A549 (cell line): ENCODE measurements around the gene KHDC4. TPM values are rescaled to one million over a fixed set of nuclear protein-coding genes. Genes with fewer than 3 reads are reported as not detected.

ENCODE experiments used
- ATAC-seq, 2 experiments: fragments of 200-7000 bp in 1 of 2; fragments of >200 bp in 1 of 2; cut with Nextera tagmentation in 1 of 2; cut with Tn5 transposase in 1 of 2; 3 replicates each; pipeline versions ENCODE4 v1.8.0 to v1.9.1; 2018 to 2020; ENCODE audit warnings: mild to moderate bottlenecking in 1 of 2, moderate library complexity in 1 of 2
- CTCF ChIA-PET: fragments of 300-600 bp; sonication (Branson Sonifier 250); formaldehyde crosslinking; extraction: SDS; loops from one replicate; lab custom pipeline; 2021; ENCODE audit warnings: antibody characterized with exemption, inconsistent platforms; lab: Yijun Ruan, JAX
- POLR2A ChIA-PET: fragments of 350-600 bp; formaldehyde crosslinking; extraction: SDS; loops from one replicate; lab custom pipeline; 2021; ENCODE audit warnings: antibody characterized with exemption, inconsistent platforms; lab: Yijun Ruan, JAX
- DNase-seq, 2 experiments: peaks; one replicate each; pipeline versions ENCODE4 v3.0.0 to v3.0.0-alpha.2; 2011 to 2016; ENCODE audit warnings: low read depth in 1 of 2, low spot score in 1 of 2
- FAIRE-seq: peaks from 2 replicates; lab custom pipeline; 2011; peaks lifted over from hg19 to GRCh38; lab: Jason Lieb, UNC
- H3K27ac ChIP-seq, 2 experiments: fragments of >200 bp; sonication (Bioruptor Twin); formaldehyde crosslinking; 3 replicates each; pipeline ENCODE4 v1.5.1; 2016 to 2017
- H3K4me1 ChIP-seq: fragments of >200 bp; sonication (Bioruptor Twin); formaldehyde crosslinking; 3 replicates; pipeline ENCODE4 v1.6.1; 2016
- H3K4me2 ChIP-seq: fragments of >200 bp; sonication (Bioruptor Twin); formaldehyde crosslinking; 3 replicates; pipeline ENCODE4 v1.6.1; 2016
- H3K4me3 ChIP-seq: fragments of >200 bp; sonication (Bioruptor Twin); formaldehyde crosslinking; 3 replicates; pipeline ENCODE4 v1.5.1; 2016
- H3K9me3 ChIP-seq: fragments of >200 bp; sonication (Bioruptor Twin); formaldehyde crosslinking; 3 replicates; pipeline ENCODE4 v1.6.1; 2016
- BHLHE40 ChIP-seq: IDR thresholded peaks from 2 replicates; pipeline ENCODE4 v1.6.1; 2012; ENCODE audit warnings: low read depth, low read length, inconsistent platforms
- CBX2 ChIP-seq: fragments of 200-600 bp; sonication (generic); IDR thresholded peaks from 2 replicates; pipeline ENCODE4 v1.6.1; 2016; ENCODE audit warnings: low read depth, mild to moderate bottlenecking, borderline replicate concordance
- CBX8 ChIP-seq: fragments of 200-600 bp; sonication (generic); IDR thresholded peaks from 2 replicates; pipeline ENCODE4 v1.6.1; 2016
- CHD2 ChIP-seq: fragments of 150-350 bp; IDR thresholded peaks from 2 replicates; pipeline ENCODE4 v1.6.1; 2014; ENCODE audit warnings: low read length; ENCODE audit not compliant: partially characterized antibody
- EP300 ChIP-seq, 2 experiments: fragments of >200 bp; sonication (Bioruptor Twin); formaldehyde crosslinking; IDR thresholded peaks; 2 replicates in 1 of 2; 3 replicates in 1 of 2; pipeline ENCODE4 v1.6.1; 2016 to 2017
- FOXS1 ChIP-seq: fragments of 250-450 bp; sonication (Bioruptor Pico); IDR thresholded peaks from 2 replicates; pipeline ENCODE4 v1.5.0; 2020; ENCODE audit warnings: mild to moderate bottlenecking, moderate library complexity
- GATA3 ChIP-seq: IDR thresholded peaks from 2 replicates; pipeline ENCODE4 v1.6.1; 2012; ENCODE audit warnings: borderline replicate concordance
- HEYL ChIP-seq: fragments of 250-450 bp; sonication (Bioruptor Pico); IDR thresholded peaks from 2 replicates; pipeline ENCODE4 v1.8.0; 2021; ENCODE audit warnings: mild to moderate bottlenecking, moderate library complexity
- HOXB13 ChIP-seq: fragments of 250-450 bp; sonication (Bioruptor Pico); IDR thresholded peaks from 2 replicates; pipeline ENCODE4 v1.5.0; 2020; ENCODE audit warnings: low read depth, mild to moderate bottlenecking, moderate library complexity
- HOXB5 ChIP-seq: fragments of 250-450 bp; sonication (Bioruptor Pico); IDR thresholded peaks from 2 replicates; pipeline ENCODE4 v1.5.0; 2020; ENCODE audit warnings: mild to moderate bottlenecking, moderate library complexity
- JUN ChIP-seq, 2 experiments: fragments of >200 bp; sonication (Bioruptor Twin); formaldehyde crosslinking; IDR thresholded peaks; 2 replicates in 1 of 2; 3 replicates in 1 of 2; pipeline ENCODE4 v1.6.1; 2016 to 2017
- MYC ChIP-seq: IDR thresholded peaks from 2 replicates; pipeline ENCODE4 v1.6.1; 2012; ENCODE audit warnings: mild to moderate bottlenecking, inconsistent platforms, low read length, improper control_type of control experiment, borderline replicate concordance
- NFE2L2 ChIP-seq: fragments of 150-350 bp; conservative IDR thresholded peaks from 2 replicates; pipeline ENCODE4 v1.6.1; 2014; ENCODE audit warnings: low read length
- NPAS2 ChIP-seq: fragments of 250-450 bp; sonication (Bioruptor Pico); IDR thresholded peaks from 2 replicates; pipeline ENCODE4 v1.8.0; 2022; ENCODE audit warnings: mild to moderate bottlenecking, moderate library complexity, borderline replicate concordance
- RAD21 ChIP-seq, 2 experiments: fragments of >200 bp in 1 of 2; sonication (Bioruptor Twin) in 1 of 2; formaldehyde crosslinking in 1 of 2; IDR thresholded peaks in 1 of 2; conservative IDR thresholded peaks in 1 of 2; 2 replicates in 1 of 2; 3 replicates in 1 of 2; pipeline ENCODE4 v1.6.1; 2012 to 2018; ENCODE audit warnings: inconsistent platforms in 1 of 2
- RCOR1 ChIP-seq: fragments of 150-350 bp; IDR thresholded peaks from 2 replicates; pipeline ENCODE4 v1.6.1; 2014; ENCODE audit warnings: antibody characterized with exemption, low read length, low read depth
- RFX5 ChIP-seq: fragments of 450-650 bp; IDR thresholded peaks from 2 replicates; pipeline ENCODE4 v1.7.1; 2014; ENCODE audit warnings: antibody characterized with exemption, mild to moderate bottlenecking, moderate library complexity
- TFCP2L1 ChIP-seq: fragments of 250-450 bp; sonication (Bioruptor Pico); IDR thresholded peaks from 2 replicates; pipeline ENCODE4 v1.5.0; 2021; ENCODE audit warnings: mild to moderate bottlenecking
- ZNF302 ChIP-seq: fragments of 250-450 bp; sonication (Bioruptor Pico); IDR thresholded peaks from 2 replicates; pipeline ENCODE4 v1.9.0; 2021; ENCODE audit warnings: inconsistent platforms, mild to moderate bottlenecking, moderate library complexity
- WGBS: methylation state at CpG from one replicate; pipeline ENCODE4 v1.1.6; 2017; ENCODE audit errors: missing lambda C conversion rate; 5-methylcytosine and 5-hydroxymethylcytosine counted together
- polyA plus RNA-seq, 4 experiments: library from polyadenylated mRNA; depleted of rRNA in 3 of 4; stranded (reverse); fragments of >200 nt; fragmentation: RNase III in 1 of 4; extraction: RNeasy Plus Mini Kit Qiagen cat#74134 plus additional on column Dnase treatment in 1 of 4; gene quantifications; 2 replicates in 3 of 4; 3 replicates in 1 of 4; pipeline ENCODE4 v1.2.3, GENCODE V29; 2011 to 2017

Gene KHDC4
- polyA plus RNA-seq, 2 of the 4 experiments (the other 2 are of a cell fraction) = 37.7 to 72.3 TPM

GRCh38 chr1:155982106-155982505 lies 47.9 kb upstream of the KHDC4 start:
- CTCF ChIA-PET = interaction anchor here (0.9 to 24.7 kb wide), 5 partner anchors 11 to 41 kb away, joined by 3 to 423 read pairs (median 4); partner anchors contain the start of gene RXFP4
- no peak for DNase-seq
- Histone ChIP-seq H3K4me2 (peak overlapping the region; percentile 93), H3K4me1 (peaks cover 58% of the 10 kb centered on the region), H3K27ac (peak overlapping the region; percentile 98 to 99), H3K9me3 (no peaks in the 10 kb centered on the region), H3K4me3 (peak overlapping the region; percentile 90; the same call in 2 of the 3 replicates)
- POLR2A ChIA-PET = no interaction called here
- 90% methylated on average over 7 of the region's 7 CpGs for WGBS
- ATAC-seq = no peak
- TF ChIP-seq CBX8 (no peak), BHLHE40 (no peak), GATA3 (no peak), RAD21 (conservative IDR thresholded peaks at IDR 0.05 in 1 of 2, IDR thresholded peaks at IDR 0.05 in 1 of 2) (no peak), RCOR1 (no peak)
- FAIRE-seq = no peak

DNA sequence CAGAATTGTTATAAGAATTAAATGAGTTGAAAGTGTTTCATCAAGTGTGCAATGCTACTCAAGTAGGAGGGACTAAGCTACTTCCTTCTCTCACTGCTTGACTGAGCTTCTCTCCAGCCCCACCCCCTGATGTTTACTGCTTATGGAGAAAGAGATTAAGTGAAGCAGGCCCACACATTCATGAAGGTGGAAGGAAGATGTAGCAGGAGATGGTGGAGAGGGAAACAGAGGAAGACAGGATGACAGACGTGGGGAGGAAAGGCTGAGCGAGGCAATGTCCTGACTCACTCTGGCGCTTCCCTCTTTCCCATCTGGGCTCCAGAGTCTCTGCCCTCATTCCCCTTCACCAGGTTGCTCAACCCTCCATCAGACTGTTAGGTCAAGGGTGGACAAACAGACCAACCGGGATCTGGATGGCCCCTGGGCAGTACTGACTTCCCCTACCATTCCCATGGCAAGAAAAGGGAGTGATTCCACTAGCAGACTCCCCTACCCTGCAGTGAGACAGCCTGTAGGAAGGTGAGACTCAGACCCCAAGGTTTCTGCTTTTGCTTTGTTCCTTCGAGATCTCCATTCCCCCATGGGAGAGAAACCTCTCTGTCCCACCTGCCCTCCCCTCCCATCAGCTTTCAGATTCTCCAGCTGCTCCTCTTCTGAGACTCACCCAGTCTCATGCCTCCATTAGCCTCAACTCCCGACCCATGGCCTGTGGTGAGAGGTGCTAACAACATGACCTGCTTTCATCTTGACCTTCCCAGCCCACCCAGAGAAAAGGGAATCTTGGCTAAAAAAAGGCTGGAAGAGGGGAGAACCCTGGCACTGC lies 47.3 kb upstream of the KHDC4 start:
- no peak for TF ChIP-seq FOXS1
- TF ChIP-seq RFX5 = no peak
- TF ChIP-seq CBX8 = no peak
- TF ChIP-seq NPAS2 (CRISPR knock-in tag) = no peak
- TF ChIP-seq RCOR1 = no peak
- TF ChIP-seq HOXB5 (CRISPR knock-in tag) = no peak
- no peak for TF ChIP-seq MYC
- TF ChIP-seq CHD2 = no peak
- peak overlapping the region; percentile 90; the same call in 2 of the 3 replicates for H3K4me3 ChIP-seq
- FAIRE-seq = no peak

GRCh38 chr1:155979597-155980343 lies 45.6 kb upstream of the KHDC4 start:
- Histone ChIP-seq H3K27ac (peak overlapping the region; percentile 98 to 99), H3K4me2 (peak overlapping the region; percentile 93), H3K4me3 (peak overlapping the region; percentile 90)
- ATAC-seq = peak in 1 of 2 experiments; percentile 1; a peak in 3 of 6 replicates
- ChIA-PET POLR2A (no interaction called here), CTCF (interaction anchor here (1.1 to 24.7 kb wide), 7 partner anchors 10 to 80 kb away, joined by 3 to 423 read pairs (median 28); partner anchors contain the start of gene RXFP4)
- no peak for TF ChIP-seq ZNF302 (CRISPR knock-in tag)
- no peak for TF ChIP-seq CBX2
- TF ChIP-seq TFCP2L1 (CRISPR knock-in tag) = no peak
- no peak for TF ChIP-seq NFE2L2
- TF ChIP-seq HEYL (CRISPR knock-in tag) = no peak
- TF ChIP-seq EP300 (IDR thresholded peaks at IDR 0.05) = no peak
- TF ChIP-seq JUN (IDR thresholded peaks at IDR 0.05) = no peak
- no peak for TF ChIP-seq HOXB13 (CRISPR knock-in tag)
- TF ChIP-seq BHLHE40 = no peak
- TF ChIP-seq, all 56 proteins: peak for 0
- Histone ChIP-seq H3K9me3 (no peaks in the 10 kb centered on the region), H3K4me1 (peaks cover 81% of the 10 kb centered on the region)
- FAIRE-seq (no peak), DNase-seq (no peak)
- WGBS = 29% methylated on average over 4 of the region's 4 CpGs

More for the DNA sequence above, 47.3 kb upstream of the KHDC4 start:
- CTCF ChIA-PET = interaction anchor here (1.1 to 24.7 kb wide), 5 partner anchors 8 to 40 kb away, joined by 3 to 423 read pairs (median 25); partner anchors contain the start of gene RXFP4
- ATAC-seq (no peak), DNase-seq (no peak)
- Histone ChIP-seq H3K9me3 (no peaks in the 10 kb centered on the region), H3K4me1 (peaks cover 63% of the 10 kb centered on the region), H3K4me2 (peak overlapping the region; percentile 93), H3K27ac (peak overlapping the region; percentile 98 to 99)
- POLR2A ChIA-PET = interaction anchor here (0.8 kb wide), 1 partner anchor 13 kb away, joined by 3 read pairs; no protein-coding TSS in a partner anchor
- 69% methylated on average over 6 of the region's 6 CpGs for WGBS
